AG08396 (cell line): ENCODE data around the gene CHRNA9.

Experiments used
- DNase-seq: peaks from one replicate; pipeline ENCODE4 v3.0.0; 2012; ENCODE audit warnings: low spot score, mixed read lengths

The CHRNA9 gene

DNA sequence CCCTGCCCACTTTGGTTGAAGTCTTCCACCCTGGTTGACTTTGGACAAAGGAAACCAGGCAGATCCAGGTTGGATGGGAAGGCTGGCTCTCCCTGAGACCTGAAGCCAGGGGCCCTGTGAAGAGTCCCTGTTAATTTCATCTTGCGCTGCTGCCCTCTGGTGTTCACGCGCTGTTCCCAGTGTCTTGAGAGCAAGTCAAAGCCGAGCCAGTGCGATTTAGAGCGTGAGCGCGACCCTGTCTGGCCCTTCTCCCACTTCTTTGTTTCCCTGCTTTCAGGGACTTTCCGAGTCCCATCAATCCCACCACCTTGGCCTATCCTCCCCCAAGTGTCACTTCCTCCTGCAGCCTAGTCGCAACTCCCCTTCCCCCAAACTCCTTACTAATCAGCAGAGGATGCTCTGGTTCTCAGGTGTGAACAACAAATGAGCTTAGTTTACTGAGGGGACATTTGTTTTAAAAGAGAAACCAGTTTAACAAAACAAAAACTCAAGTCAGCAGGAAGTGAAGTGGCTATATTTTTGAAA lies 25.8 kb upstream of the CHRNA9 start:
- DNase-seq: peak; percentile 74

DNA sequence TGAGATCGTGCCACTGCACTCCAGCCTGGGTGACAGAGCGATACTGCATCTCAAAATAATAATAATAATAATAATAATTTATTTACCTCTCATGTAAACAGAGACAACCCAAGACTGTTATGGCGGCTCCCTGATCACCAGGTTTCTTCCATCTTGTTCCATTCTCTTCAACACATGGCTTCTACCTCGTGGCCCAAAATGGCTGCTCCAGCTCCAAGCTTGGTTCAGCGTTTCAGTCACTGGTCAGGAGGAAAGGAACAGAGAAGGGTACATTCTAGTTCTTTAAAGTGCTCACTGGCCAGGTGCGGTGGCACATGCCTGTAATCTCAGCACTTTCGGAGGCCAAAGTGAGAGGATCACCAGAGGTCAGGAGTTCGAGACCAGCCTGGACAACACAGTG lies 24.9 kb upstream of the CHRNA9 start:
- no peak for DNase-seq

DNA sequence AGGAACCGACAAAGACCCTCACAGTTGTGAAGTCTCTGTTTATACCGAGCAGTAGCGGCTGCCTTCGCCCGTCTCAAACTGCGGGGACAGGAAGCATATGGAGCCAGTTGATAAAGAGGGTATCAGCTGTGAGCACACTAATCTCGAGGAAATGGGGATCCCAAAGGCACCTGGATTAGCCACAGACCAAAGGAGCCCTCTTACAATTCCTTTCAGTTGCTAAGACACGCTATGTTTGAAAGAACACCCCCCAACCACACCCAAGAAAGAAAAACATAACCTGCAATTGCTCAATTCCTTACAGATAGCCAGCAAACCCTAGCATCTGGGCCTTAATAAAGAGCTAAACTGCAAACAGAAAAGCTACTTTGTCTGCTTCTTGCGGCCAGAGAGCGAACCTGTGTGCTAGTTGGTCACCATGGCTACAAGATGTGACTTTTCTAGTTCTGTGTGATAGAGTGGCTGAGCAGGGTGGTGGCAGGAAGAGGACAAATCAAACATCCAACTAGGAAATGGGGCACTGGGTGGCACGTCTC lies 23.3 kb upstream of the CHRNA9 start:
- DNase-seq: no peak

DNA sequence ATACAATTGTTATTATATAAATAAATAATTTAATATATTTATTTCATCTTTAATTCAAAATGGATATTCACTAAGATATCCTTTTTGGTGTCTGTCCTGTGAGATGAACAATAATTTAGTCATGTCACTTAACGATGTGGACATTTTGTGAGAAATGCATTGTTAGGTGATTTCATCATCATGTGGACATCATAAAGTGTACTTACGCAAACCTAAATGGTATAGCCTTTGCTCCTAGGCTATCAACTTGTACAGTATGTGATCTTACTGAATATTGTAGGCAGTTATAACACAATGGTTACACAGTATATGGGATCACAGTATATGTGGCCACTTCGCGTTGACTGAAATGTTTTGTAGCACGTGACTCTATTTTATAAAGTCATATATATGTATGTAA lies 20.2 kb upstream of the CHRNA9 start:
- DNase-seq: no peak

DNA sequence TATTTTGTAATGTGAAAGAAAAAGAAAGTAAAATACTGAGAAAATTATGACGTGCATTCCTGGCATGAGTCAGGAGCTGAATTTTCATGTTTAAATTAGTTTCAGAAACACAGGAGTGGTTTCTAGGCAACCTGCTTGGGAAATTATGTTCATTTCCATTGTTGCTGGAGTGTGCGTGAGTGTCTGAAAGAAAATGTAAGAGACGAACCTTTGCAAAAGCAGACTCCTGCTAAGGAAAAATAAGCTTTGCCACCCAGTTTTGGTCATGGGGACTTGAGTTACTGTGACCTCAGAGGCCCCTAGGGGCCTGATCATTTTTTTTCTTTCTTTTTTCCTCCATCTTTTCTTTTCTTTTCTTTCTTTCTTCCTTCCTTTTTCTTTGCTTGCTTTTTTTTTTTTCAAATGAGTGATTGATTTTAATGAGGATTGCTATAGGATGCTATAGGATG lies 18.8 kb upstream of the CHRNA9 start:
- DNase-seq: peak; percentile 47

DNA sequence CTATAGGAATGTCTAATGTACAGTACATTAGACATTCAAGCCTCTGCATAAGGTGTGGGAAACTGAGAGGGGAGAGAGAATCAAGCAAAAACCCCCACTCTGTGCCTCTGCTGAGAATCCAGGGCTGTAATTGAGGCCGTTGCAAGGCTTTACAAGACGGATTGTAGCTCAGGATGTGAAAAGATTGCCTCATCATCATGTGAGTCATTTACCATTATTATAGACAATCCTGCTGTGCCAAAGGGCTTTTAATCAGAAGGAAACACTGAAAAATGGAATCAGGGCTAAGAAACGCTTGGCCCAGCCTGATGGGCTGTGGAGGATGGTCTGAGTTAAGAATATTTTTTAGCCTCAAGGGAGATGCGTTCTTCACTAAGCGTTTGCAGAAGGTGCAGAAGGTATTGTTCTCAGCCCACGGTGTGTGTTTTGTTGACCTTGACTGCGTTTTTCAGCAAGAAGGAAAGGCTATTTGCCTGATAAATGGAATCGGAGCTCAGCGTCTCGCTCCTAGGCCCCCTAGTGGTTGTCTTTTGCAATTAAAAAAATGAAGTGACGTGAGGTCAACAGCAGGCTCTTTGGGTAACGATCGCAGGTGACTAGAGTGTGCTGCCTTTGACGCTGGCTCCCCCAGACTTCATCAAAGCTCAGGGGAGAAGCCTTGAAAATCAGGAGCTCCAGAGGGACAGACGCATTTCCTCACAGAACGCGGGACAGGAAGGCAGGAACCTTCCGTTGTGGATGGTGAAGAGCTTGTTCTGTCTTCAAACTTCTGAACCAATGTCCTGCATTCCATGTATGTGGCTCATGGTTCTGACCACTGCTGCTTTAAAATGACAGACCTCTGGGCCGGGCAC lies 18.1 kb upstream of the CHRNA9 start:
- peak; percentile 57 for DNase-seq

DNA sequence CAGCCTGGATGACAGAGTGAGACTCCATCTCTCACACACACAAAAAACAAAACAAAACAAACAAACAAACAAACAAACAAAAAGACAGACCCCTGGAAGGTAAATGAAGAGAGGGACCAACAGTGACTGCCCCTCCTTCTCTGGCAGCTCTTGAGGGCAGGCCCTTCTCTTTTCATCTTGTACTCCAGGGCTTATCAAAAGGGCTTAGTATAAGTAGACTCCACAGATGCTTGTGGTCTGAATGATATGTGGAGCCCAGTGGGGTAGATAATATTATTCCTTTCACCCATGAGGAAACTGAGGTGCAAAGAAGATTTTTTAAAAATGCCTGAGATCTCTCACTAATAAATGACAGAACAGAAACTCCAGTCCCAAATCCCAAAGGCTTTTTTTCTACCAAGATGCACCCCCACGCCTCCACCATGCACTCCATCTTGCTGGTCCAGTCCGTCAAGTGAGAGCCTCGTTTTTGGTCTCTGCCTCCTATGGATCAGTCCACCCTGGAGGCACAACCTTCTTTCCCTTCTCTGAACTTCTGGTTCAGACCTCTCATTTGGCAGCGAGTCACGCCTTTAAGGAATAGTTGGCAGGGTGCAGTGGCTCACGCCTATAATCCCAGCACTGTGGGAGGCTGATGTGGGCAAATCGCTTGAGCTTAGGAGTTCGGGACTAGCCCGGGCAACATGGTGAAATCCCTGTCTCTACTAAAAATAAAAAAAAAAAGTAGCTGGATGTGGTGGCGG lies 17.0 kb upstream of the CHRNA9 start:
- DNase-seq: no peak

DNA sequence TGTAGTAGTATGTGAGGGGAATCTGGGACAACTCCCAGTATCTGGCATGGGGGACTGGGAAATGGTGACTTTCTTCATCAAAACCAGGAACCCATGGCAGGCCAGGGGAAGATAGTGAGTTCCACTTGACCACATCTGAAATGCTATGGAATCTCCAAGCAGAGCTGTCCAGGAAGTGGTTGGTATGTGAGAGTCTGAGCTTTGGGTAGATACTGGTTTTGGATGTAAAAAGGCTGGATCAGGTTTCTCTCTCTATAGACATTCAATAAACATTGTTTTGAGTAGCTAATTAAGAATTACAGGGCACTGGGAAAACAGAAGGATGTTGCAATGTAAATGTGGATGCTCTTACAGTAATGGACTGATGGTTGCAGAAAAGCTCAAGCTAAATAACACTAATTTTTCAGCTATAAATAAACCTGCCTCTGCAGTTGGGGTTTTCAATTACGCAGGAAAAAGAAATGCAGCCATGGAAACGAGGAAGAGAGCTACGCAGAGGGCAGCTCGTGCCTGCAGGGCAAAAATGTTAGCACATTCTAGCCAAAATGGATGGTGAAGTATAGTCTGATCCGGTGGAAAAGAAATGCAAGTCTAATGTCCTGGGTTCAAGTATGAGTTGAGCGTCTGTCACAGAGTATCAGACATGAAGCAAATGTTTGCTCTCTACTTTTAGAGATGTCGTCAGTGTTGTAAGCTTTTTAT lies 13.4 kb upstream of the CHRNA9 start:
- DNase-seq: no peak

DNA sequence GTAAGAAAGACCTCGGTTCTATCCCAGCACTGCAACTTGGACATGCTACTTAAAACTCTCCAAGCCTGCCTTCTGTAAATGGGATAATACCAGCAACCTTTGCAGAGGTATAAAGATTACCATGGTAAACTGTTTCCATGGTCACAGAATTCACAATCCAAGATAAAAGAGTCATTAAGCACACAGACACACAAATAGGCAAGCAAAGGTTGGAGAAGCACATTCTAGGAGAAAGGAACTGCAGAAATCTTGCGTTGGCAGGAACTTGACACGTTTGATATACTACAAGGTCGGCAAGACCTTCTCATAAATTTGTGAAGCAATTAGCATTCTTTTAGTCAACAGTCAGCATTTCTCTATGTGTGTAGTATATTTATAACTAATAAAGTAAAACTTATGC lies 12.3 kb upstream of the CHRNA9 start:
- DNase-seq: no peak

DNA sequence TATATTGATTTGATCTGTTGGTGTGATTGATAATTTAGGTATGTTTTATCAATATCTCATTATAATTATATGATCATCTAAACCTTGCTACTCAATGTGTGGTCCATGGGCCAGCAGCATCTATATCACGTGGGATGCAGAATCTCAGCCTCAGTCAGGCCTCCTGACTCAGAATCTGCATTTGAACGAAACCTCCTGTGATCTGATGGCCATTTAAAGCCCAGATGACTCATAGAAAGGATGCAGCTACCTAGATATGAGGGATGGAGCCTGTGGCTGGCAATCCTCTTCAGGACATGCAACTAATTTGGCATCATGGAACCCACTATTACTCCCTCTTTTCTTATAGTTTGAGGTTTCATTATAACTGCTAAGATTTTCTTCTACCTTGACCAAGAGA lies 11.3 kb upstream of the CHRNA9 start:
- DNase-seq: no peak

DNA sequence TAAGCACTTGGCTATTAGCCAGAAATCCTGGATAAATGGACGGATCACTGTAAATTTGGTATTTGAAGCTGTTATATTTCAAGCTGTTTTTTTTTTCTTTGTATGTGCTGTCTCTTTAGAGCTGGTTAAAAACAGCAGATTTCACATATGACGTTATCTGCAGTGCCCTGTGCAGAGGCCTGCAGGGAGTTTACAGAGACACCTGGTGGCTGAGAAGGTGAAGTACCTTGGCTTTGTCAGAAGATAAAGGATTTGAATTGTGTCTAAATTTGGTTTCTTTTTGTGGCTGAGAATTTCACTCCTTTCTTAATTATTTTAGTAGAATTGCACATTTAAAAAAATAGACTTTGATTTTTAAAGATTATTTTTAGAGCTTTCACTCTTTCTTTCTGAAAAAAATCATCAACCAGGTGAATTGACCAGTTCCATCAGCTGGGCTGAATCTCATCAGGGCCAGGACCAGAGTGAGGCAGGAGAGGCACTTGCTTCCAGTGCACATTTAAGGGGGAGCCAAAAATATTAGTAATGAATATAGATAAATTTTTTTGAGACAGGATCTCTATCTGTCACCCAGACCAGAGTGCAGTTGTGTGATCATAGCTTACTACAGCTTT lies 9.6 kb upstream of the CHRNA9 start:
- DNase-seq: peak; percentile 67

DNA sequence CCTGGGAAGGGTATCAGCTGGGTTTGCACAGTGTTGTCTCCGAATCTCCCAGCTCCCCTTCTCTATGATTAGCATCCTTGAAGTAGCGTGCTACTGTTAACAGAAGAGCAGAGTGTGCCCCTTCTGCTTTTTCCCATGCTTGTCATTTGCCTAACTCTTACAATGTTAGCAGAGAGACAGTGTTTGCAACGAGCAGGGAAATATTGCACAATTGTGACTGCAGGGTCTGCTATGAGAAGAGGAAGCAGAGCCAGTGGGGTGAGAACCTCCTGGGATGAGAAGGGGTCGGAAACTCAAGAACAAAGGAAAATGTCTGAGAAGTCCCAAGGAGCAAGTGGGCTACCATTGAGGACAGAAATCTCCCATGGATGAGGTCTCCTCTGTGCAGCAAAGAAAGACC lies 7.8 kb upstream of the CHRNA9 start:
- no peak for DNase-seq

DNA sequence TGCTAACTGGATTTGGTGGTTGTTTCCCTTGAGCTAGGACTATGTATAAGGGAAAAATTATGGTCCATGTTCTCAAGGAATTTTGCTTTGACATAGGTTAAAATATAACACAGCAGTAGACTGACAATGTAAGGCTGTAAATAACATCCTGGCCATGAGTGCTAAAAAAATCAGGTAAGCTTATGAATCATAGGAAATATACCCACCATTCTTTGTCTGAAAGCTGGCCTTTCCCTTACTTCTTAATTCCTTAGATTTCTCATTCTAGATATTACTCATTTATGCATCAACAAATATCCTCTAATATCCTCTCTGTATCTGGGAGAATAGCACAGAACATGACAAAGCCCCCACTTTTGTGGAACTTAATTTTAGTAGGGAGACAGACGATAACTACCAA lies 6.8 kb upstream of the CHRNA9 start:
- DNase-seq: no peak

DNA sequence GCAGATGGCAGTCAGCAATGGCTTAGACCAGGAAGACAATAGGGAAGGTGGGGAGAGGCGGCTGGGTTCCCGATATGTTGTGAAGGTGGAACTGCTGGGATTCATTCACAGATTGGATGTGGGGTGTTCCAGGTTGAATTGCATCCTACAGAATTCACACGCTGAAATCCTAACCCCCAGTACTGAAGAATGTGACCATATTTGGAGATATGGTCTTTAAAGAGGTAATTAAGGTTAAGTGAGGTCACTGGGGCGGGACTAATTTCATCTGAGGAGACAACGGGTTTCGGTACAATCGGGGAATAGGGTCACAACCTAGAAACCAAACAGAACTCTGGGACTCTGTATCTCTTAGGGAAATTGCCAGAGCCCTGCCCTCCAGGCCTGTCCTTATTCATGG lies 5.3 kb upstream of the CHRNA9 start:
- no peak for DNase-seq

DNA sequence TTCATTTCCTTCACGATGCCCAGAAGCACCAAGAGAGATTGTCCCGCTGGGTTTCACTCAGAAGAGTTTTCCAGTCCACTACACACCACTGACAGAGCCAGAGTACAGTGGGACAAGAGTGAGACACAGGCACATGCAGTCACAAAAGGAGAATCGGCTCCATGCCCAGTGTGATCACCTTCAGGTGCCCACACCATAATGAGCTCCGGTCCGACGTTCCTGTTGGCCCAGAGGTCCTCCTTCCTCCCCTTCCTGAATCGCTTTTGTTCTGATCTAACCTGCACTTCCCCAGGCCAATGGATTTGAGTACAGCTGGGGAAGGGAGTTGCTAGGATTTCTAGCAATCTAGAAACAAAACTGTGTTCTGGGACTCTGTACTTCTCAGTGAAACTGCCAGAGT lies 4.6 kb upstream of the CHRNA9 start:
- no peak for DNase-seq

DNA sequence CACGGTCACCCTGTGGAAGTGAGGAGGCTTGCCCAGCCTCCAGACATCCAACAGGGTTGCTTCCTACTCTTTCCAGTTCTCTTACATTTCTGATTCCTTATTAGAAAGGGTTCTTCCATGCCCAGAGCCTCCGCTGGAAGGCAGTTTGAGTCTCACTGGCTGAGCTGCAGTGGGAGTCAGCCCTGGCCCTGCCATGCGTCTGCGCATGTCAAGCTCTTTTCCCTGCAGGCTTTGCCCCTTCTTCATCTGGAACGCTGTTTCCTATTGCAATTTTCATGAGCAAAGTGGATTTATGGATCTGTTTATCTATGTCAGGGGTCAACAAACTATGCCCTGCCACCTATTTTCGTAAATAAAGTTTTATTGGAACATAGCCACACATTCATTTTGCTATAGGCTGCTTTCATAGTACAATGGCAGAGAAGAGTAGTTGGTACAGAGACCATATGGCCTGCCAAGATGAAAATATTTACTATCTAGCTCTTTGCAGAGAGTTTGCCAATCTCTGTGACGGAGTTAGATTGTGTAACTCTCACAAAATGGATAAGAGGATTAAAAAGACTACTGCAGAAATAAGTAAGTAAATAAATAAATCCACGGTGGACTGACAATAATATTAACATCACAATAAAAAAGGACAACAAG lies 3.9 kb upstream of the CHRNA9 start:
- no peak for DNase-seq

DNA sequence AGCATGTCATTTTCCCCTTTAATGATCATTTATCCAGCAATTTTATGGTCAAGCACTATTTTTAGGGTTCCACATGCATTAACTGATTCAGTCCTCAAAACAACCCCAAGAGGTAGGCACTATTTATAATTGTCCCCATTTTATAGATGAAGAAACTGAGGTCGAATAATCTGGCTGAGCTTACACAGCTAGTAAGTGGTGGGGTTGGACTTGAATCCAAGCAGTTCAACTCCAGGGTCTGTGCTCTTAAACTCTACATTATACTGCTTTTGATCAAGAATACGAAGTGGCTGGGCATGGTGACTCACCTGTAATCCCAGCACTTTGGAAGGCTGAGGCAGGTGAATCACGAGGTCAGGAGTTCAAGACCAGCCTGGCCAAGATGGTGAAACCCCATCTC lies 3.2 kb upstream of the CHRNA9 start:
- DNase-seq: no peak

DNA sequence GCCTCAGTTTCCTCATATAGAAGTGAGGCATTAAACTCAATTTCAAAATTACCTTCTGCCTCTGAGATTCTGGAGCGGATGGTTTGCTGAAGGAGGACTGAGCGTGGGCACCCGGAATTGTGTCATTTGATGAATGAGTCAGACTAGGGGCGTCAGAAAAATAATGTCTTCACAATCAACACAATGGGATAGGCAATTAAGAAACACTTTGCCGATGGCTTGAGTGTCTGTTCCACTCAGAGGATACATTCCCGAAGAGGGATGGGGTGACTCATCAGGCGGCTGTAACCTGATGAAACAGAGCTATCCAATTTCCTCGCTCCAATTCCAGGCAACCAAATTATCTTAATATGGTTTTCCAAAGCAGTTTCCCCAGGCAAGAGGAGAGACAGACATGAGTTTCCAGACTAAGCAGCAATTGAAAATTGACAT lies 1.2 kb upstream of the CHRNA9 start:
- peak; percentile 35 for DNase-seq

DNA sequence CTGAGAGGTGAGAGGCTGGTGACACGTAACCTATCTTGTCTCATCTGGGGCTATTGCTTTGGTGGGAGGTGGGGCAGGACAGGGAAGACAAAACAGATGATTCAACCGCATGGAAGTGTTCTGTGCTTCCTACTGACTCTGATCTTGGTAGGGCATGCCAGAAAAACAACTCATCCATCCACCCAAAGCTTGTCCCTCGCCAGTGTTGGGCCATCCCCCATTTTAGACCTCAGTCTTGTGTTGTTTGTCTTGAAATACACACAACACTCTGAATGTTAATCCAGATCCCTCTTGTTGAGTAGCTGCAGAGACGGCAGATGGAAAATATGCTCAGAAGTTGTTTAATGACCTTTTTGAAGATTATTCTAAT lies 377 bp downstream of the CHRNA9 start:
- DNase-seq: peak; percentile 16

DNA sequence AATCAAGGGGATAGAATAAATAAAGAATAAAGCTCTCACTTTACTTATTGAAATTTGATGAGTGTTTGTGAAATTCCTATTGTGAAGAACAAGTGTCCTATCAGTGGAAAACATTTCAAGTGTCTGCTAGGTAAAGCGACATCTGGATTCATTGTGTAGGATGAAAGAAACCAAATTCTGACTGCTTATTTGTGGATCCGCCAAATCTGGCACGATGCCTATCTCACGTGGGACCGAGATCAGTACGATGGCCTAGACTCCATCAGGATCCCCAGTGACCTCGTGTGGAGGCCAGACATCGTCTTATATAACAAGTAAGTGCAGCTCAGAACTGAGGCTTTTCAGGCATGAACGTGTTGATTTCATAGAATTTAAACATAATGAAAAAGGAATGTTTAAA lies 1.9 kb downstream of the CHRNA9 start:
- DNase-seq: no peak

DNA sequence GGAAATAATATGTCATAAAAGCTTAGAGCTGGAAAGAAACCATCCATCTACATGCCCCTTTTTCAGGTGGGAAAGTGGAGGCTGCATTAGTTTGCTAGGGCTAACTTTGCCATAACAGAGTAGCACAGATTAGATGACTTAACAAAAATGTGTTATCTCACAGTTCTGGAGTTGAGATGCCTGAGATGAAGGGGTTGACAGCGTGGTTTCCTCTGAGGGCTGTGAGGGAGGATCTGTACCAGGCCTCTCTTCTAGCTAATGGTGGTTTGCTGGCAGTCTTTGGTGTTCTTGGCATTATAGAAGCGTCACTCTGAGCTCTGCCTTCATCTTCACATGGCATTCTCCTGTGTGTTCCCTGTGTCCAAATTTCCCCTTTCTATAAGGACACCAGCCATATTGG lies 2.4 kb downstream of the CHRNA9 start:
- no peak for DNase-seq
